Activated CD4-positive, alpha-beta T cell treated with anti-CD3 and anti-CD28 coated beads for 48 hours (primary cell): ENCODE measurements around the gene PARP1.
"Not testable (repeated sequence)": the region's sequence is repeated elsewhere in the genome, so short reads cannot be mapped to it uniquely, and the experiment has no call there.

Experiments
- DNase-seq: peaks from one replicate; pipeline ENCODE4 v3.0.0-alpha.2; 2020

Gene PARP1

DNA sequence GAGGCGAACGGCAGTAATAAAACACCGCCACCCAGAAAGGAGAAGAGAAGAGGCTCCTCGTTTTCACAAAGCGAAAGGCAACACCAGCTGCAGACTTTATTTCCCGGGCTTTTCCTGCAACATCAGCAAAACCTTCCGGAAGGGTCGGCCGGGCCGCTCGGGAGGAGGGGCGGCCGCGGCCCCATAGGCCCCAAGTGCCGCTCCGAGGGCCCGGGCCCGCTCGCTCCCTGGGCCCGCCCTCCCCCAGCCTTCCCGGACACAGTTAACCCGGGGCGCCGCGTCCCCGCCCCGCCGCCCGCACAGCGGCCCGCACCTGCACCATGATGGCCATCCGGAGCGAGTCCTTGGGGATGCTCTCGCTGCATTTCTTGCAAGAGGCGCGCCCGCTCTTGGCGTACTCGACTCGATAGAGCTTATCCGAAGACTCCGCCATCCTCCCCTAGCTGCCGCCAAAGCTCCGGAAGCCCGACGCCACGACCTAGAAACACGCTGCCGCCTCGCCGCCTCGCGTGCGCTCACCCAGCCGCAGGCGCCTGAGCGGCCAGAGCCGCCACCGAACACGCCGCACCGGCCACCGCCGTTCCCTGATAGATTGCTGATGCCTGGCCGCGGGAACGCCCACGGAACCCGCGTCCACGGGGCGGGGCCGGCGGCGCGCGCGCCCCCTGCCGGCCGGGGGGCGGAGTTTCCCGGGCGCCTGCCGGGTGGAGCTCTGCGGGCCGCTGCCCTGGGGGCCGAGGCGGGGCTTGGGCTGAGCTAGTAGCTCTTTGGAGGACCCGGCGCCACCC lies at the start of gene PARP1:
PARP1 (minus strand) TSS at position 597 of the 788 bp plus-strand sequence; CDS start at position 433, 164 bp downstream.
- DNase-seq: peak; percentile 92

DNA sequence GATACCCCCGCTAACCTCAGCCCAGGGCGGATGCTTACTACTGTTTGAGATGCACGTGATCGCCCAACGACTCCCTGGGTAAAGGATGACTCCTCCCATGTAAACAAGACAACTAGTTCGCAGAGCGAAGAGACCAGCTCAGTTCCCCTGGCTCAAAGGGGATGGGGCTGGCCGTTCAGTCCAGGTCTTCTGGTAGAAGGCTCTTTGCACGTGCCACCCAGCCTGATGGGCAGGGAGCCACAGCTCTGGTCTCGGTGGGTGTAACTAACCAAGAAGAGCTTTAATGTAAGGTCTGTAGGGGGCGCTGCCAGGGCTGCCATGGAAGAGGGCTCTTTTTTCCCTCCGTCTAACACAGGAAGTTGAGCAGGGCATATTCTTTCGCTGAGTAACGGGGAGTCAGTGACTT lies 49.4 kb upstream of the PARP1 start:
- DNase-seq: peak; percentile 75

DNA sequence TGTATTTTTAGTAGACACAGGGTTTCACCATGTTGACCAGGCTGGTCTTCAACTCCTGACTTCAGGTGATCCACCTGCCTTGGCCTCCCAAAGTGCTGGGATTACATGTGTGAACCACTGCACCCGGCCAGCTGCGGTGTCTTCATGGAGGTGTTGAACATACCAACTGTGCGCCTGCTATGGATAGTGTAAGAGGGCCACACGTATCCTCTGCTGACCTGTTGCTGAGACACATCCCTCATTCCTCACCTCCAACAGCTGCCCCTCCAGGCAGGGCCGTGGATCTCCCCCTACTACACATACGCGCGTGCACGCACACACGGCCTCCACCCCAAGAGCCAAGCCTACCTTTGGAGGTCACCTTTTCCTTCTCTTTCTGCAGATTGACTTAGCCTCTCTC lies 48.0 kb upstream of the PARP1 start:
- DNase-seq: no peak

DNA sequence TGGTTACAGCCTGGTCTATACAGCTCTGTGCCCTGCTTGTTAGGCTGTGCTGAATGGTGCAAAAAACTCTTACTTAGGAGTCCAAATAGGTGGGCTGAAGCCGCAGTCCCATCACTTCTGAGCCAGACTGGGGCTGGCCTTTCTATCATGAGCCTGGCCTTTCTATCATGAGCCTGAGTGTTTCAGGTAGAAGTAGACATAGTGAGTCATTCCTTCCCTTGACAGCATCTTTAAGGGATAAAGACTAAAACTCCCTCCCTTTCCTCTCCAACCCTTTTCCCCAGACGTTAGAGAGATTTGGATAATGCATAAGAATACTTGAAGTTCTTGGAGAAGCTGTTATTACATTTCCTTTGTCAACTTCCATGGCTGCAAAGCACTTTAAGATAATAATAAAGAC lies 46.5 kb upstream of the PARP1 start:
- DNase-seq: no peak

DNA sequence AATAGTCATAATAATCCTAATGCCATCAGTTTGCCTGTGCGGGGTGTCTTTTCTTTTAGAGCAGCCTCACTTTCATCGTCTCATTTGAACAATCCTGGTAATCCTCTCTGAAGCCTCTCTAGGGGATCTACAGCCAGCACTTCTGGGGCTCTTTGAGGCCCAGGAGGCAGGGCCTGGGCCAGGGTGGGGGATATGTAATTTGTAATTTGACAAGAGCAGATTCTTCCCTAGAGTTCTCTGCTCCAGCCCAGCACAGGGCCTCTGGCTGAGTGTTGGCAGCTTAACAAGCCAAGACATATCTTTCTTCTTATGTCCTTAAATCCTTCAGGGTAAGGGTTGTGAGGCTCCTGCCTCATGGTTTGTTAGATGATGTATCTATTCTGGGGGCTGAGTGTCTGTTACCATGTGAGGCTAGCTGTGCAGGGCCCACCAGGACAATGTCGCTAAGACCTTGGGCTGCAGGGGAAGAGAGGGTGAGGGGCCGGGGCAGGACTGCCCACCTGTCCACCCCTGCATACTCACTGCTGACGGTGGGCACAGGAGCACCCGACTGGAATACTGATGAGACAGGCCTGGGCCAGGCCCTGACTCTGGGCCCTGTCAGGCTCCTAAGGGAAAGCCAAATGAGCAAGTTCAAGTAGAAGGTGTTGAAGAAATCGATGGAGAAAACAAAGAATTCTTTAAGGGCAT lies 45.3 kb upstream of the PARP1 start:
- no peak for DNase-seq

DNA sequence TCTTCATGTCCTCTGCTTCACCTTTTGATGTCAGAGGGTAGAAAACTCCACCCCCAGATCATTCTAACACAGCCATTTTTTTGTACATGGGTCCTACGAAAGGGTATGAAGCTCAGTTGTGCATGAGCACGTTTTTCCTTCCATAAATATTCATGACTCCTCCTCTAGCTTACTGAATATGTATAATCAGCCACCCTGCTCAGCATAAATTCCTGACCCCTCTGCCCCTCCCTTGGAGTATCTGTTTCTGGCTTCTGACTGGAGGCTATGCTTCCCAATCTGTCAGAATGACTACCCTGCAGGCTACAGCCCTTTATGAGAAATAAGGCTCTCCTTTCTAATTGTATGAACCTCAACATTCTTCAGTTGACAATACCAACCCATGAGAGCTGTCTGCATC lies 42.8 kb upstream of the PARP1 start:
- DNase-seq: no peak

DNA sequence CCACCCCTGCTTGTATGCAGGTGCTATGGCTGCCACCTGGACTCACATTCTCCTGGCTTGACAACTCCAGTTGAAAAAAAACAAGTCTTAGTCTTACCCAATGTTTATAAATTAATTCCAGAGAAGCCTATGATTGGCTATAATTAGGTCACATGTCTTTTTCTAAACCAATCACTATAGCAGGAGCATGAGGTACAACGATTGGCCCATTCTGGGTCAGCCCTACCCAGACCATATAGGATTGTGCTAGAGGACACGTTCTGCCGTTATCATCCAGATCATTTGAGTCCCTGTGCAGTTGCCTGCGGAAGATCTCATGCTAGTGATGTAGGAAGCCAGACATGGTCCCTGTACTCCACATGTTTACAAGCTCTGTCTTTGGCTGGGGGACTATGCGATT lies 41.9 kb upstream of the PARP1 start:
- DNase-seq: no peak

DNA sequence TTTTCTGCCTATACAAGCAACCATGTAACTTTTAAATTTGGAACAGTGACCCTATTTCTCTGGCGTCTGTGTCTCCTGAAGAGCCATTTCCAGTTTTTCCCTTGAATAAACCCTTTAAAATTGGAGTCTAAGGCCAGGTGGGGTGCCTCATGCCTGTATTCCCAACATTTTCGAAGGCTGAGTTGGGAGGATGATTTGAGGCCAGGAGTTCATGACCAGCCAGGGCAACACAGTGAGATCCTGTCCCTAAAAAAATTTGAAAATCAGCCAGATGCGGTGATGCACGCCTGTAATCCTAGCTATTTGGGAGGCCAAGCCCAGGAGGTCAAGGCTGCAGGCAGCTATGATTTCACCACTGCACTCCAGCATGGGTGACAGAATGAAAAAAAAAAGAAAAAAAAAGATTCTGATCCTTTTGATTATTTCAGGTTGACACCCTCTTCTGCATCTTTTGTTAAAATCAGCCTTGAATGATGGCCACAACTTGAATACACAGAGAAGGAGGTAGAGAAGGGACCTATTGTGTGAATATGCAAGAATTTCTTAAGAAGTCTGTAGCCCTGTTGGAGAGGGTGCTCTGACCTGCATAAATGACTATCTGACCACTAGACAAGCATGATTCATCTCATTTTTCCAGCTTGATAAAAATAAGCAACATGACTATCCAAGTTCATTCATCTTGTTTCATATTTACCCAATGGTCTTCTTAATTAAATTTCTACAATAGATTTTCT lies 40.2 kb upstream of the PARP1 start:
- DNase-seq: no peak

DNA sequence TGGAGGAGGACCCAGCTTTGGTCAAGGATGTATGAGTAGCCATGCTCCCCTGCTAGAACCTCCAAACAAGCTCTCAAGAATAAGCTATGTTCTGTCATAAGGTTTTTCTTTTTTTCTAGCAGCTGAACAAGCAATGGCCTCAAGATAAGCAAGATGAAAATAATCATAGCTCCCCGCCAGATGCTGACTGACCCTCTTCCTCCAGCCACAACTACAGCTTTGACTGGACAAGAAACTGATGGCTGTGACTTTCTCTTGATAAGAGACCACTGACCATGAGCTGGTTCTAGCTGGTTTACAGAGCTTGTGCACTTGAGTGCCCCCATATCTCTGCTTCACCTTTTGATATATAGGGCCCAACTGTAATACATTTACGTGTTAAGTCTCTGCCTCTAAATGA lies 38.2 kb upstream of the PARP1 start:
- no peak for DNase-seq

DNA sequence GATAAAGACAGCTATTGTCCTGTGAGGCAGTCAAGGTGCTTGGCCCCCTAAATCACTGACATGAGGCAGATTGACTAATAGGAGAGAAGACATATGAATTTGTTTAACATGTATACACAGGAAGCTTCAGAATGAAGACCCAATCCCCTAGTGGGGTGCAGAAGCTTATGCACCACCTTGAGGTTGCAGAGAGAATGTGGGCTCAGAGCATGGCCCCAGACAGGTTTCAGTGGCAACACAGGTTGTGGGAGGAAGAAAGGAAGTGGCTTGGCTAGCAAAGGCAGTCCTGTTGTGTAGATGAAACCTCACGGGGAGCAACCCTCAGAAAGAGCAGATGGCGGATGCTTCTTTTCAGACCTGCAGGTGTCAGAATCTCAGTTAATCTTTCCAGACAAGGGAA lies 37.0 kb upstream of the PARP1 start:
- DNase-seq: peak; percentile 69

DNA sequence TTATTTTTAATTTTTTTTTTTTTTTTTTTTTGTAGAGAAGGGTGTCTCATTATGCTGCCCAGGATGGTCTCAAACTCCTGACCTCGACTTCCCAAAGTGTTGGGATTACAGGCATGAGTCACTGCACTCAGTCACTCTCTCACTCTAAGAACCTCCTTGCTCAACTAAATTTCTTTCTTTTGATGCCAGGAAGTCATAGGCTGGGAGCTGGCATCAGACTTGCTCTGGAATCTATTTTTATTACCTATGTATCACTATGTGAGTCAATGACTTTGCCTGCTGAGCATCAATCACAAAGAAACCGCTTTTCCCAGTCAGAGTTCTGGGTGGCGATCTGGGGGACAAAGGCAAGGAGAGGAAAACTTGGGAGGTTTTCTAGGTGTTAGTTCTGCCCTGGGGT lies 35.5 kb upstream of the PARP1 start:
- DNase-seq: no peak

DNA sequence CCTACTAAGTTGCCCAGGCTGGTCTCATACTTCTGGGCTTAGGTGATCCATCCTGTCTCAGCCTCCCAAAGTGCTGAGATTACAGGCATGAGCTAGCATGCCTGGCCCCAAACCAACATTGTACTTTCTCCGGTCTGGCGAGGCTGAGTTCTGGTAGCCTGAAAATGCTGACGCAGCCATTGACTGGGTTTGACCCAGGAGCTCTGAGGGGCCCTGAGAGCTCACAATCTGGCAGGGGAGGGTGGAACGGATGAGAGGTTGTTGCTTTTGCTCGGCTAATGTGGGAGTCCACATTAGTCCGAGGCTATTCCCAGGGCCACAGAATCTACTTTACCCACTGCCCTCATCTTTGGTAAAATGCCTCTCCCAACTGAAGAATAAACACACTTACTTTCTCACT lies 35.1 kb upstream of the PARP1 start:
- no peak for DNase-seq

DNA sequence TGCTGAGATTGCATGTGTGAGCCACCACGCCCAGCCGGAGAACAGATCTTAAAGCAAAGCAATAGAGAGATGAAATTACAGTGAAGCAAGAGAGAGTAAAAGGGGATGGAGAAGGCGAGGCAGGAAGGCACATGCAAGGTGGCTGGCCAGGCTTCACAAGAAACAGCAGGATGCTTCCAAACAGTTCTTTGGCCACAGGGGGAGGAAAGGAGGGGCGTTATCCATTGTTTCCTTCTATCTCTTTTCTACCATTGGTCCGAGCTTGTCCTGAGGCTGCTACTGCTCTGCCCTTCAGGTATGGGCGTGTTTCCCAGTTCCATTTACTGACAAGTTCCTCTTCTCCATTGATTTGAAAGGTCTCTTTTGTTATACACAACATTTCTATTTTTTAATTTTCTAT lies 33.7 kb upstream of the PARP1 start:
- no peak for DNase-seq

DNA sequence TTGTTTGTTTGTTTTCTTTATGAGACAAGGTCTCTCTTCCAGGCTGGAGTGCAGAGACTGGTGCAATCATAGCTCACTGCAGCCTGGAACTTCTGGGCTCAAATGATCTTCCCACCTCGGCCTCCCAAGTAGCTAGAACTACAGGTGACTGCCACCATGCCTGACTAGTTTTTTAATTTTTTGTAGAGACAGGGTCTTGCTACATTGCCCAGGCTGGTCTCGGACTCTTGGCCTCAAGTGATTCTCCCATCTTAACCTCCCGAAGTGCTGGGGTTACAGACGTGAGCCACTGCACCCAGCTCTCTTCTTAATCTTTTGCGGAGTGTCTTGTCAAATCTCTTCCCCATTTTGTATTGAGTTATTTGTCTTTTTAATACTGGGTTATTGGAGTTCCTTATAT lies 32.6 kb upstream of the PARP1 start:
- DNase-seq: no peak

DNA sequence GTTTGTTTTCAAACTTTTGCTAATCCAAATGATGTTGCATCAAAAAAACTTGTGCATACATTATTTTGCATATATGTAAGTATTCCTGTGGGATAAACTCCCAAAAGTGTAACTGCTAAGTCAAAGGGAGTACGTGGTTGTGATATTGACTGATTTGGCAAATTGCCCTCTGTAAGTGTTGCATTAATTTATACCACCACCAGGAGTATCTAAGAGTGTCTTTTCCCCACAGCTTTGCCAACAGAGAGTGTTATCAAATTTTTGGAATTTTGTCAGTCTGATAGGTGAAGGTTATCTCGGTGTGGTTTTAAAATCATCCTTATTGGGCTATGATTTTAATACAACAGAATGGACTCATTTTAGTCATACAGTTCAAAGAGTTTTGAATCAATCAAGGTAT lies 30.1 kb upstream of the PARP1 start:
- DNase-seq: no peak

DNA sequence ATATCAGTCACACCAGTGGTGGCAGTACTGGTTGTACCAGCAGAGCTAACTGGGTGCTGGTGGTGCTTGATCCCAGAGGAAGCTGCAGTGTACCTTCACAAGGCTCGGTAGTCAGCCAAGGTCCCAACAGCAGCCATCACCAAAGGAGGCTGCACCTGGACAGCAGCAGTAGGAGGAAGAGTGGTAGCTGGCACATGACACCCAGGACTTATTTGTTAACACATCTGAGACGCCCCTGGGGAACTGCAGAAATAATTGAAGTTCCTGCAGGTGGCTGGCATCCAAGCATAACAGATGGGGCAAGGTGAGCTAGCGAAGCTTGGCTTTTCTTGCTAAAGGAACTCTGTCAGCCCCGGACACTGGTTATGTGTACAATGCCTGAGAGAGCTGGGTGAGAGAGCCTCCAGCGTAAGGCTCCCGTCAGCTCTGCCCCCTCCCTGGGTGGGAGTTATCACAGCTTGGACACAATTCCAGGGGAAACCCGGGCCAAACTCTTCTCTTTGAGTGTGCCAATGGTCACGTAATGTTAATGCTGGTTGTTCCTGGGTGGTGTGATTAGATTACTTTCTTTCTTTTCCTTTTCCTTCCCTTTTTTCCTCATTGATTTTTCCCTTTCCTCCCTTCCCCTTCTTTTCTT lies 29.1 kb upstream of the PARP1 start:
- no peak for DNase-seq

DNA sequence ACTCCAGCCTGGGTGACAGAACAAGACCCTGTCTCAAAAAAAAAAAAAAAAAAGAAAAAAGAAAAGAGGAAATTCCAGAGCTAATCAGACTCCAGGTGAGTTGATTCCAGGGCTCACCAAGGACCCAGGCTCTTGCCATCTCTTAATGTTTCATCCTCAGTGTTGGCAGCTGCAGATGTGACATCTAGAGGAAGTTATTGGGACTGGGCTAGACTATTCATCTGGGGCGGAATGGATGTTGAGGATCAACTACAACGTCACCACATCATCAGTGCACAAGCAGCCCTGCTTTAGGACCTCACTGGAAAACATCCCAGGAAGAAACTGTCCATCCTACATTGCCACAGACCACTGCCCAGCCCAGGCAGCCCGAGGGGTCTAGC lies 28.6 kb upstream of the PARP1 start:
- no peak for DNase-seq

DNA sequence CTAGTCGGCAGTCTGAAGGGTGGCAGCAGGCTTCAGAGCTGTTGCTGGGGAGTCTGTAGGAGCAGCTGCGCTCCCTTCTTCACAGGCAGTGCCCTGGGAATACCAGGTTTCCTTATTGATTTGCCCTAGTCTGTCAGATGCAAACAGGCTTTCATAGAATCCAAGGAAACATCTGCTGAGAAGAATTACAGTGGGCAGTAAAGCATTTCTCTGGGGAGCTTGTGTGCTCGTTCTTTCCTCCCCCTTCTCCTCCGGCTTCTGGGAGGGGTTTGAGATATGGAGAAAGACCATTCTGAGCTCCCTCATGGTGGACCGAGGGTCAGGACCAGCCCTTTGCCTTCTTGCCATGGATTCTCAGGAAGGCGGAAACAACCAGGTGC lies 25.4 kb upstream of the PARP1 start:
- no peak for DNase-seq

DNA sequence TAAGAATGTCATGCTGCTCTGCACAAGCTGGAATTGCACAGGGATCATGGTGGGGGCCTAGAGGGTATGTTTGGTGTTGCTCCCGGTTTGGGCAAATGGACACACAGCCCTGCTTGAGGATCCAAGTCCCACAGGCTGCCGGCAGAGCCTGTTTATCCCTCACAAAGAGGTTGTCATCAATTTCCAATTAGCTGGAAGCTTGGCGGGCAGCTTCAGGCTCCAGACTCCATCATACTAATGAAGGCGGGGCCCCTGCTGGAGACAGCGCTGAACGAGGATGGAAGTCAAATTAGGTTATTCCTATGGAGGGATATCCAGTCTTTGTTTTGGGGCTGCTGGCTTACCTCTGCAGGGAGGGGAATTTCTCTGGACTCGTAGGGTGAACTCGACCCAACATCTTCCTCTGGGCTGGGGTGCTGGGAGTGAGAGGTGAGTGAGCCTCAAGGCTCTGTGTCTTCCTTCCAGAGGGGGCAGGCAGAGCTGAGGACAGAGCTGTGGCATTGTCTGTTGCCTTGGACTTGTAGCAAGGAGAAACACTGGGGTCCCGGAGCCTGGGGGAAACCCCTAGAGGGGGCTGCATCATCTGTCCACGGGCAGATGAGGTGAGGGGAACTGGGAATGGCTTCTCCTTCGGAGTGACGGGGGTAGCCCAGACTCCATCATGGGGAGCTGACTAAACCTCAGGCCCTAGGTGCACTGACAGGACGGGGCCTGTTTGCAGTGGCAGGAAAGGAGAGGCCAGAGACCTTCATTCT lies 24.9 kb upstream of the PARP1 start:
- no peak for DNase-seq

DNA sequence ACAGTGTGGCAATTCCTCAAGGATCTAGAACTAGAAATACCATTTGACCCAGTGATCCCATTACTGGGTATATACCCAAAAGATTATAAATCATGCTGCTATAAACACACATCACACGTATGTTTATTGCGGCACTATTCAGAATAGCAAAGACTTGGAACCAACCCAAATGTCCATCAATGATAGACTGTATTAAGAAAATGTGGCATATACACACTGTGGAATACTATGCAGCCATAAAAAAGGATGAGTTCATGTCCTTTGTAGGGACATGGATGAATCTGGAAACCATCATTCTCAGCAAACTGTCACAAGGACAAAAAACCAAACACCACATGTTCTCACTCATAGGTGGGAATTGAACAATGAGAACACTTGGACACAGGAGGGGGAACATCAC lies 24.0 kb upstream of the PARP1 start:
- not testable (repeated sequence) for DNase-seq

DNA sequence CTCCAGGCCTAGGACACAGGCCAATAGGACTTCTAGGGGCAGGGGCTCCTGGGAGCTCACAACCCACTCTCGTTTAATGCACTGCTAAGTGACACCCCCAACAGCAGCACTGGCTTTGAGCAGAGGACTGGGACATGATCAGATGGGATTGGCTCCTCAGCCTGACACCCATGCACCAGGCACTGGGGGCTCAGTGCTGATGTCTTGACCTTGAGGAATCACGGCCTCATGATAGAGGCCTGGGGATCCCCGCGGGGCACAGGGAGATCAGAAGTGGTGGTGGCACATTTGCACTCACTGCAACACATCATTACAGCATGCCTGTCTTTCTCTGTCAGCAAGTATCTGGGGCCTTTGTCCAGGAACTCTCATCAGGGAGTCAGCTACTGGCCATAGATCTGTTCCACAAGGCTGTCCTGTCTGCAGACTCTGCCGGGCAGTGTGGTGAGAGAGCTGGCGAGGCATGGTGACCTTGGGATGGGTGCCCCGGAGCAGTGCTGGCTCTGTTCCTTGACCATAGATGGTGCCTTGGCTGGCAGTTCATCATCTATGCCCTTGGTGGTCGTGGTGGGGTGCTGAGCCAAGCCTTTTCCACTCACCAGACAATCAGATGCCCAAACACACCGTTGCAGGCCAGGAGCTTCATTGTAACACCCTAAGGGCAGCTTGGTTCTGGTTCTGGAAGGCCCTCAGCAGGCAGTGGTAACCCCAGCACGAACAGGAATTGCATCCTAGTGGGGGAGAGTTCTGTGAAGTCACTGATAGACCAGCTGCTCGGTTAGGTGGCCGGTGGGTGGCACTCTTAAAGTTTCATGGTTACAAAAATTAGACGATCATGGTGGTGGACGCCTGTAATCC lies 22.2 kb upstream of the PARP1 start:
- DNase-seq: no peak
